NB4 (cell line): Measurements from ENCODE around the gene HYAL3.
A peak's percentile ranks its signal among the peaks of the same experiment; 100 is the strongest.

Experiments
- POLR2A ChIP-seq: IDR thresholded peaks from 2 replicates; pipeline ENCODE4 v1.6.1; 2011; ENCODE audit warnings: mild to moderate bottlenecking; ENCODE audit not compliant: insufficient read length; ENCODE audit errors: extremely low read depth
- TF ChIP-seq, protein P1 (sequence below): IDR thresholded peaks from one replicate; pipeline ENCODE4 v1.5.1; 2012; ENCODE audit warnings: low read depth, low read length
- TF ChIP-seq, protein P2 (sequence below): IDR thresholded peaks from 2 replicates; pipeline ENCODE4 v1.6.1; 2011; ENCODE audit warnings: low read depth, low read length

DNA sequence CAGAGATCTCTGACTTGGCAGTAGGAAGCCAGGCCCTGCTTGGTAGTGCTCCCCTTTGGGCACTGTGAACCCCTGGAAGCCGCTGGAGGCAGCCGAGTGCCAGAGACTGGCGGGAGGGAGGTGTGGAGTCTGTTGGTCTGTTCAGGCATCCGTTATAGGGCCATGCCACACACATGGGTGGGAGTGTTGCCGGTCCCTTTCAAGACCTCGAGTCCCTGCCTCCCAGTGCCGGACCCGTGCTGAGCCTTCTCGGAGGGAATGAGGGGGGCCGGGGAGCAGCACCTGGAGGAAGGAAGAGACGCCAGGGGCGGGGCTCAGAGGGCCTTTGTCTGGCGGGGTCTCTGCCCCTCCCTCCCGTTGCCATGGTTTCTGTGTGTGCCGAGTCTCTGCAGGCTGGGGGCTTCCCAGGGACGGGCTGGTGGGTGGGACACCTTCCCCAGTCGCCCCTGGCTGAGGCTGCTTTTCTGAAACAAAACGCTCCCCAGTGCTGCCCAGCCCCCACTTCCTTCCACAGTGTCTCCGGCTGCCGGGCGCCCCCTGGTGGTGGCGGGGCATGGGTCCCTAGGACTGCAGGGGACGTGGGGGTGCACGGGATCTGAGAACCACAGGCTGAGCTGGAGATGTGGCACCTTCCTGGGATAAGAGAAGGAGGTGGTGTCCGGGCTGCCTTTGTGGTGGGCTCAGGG, 53.2 kb downstream of the HYAL3 start:
- TF ChIP-seq, protein P1, sequence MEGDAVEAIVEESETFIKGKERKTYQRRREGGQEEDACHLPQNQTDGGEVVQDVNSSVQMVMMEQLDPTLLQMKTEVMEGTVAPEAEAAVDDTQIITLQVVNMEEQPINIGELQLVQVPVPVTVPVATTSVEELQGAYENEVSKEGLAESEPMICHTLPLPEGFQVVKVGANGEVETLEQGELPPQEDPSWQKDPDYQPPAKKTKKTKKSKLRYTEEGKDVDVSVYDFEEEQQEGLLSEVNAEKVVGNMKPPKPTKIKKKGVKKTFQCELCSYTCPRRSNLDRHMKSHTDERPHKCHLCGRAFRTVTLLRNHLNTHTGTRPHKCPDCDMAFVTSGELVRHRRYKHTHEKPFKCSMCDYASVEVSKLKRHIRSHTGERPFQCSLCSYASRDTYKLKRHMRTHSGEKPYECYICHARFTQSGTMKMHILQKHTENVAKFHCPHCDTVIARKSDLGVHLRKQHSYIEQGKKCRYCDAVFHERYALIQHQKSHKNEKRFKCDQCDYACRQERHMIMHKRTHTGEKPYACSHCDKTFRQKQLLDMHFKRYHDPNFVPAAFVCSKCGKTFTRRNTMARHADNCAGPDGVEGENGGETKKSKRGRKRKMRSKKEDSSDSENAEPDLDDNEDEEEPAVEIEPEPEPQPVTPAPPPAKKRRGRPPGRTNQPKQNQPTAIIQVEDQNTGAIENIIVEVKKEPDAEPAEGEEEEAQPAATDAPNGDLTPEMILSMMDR = peak; percentile 87
- TF ChIP-seq, protein P2, sequence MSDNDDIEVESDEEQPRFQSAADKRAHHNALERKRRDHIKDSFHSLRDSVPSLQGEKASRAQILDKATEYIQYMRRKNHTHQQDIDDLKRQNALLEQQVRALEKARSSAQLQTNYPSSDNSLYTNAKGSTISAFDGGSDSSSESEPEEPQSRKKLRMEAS = peak; percentile 19; the same call in 1 of the 2 replicates
- no peak for TF ChIP-seq POLR2A
